Bronchial epithelial cell (primary cell): ENCODE results near the gene CAMP. TPM values are rescaled to one million over a fixed set of nuclear protein-coding genes. Genes with fewer than 3 reads are reported as not detected.

Experiments used
- DNase-seq: peaks from one replicate; pipeline ENCODE4 v3.0.0-alpha.2; 2010; ENCODE audit warnings: low read depth
- FAIRE-seq: peaks from 2 replicates; lab custom pipeline; 2011; peaks lifted over from hg19 to GRCh38; lab: Jason Lieb, UNC
- H3K27me3 ChIP-seq: 2 replicates; pipeline ENCODE4 v1.5.1; 2011; ENCODE audit warnings: low read length; ENCODE audit not compliant: control insufficient read depth, insufficient read depth
- H3K36me3 ChIP-seq: 2 replicates; pipeline ENCODE4 v1.5.1; 2011; ENCODE audit warnings: low read length; ENCODE audit not compliant: control insufficient read depth, insufficient read depth
- H3K4me3 ChIP-seq: 2 replicates; pipeline ENCODE4 v1.5.1; 2011; ENCODE audit warnings: mild to moderate bottlenecking, low read depth, low read length, control low read depth
- total RNA-seq: library from RNA; depleted of rRNA; stranded (reverse); fragments of >200 nt; gene quantifications from 2 replicates; pipeline ENCODE4 v1.2.1, GENCODE V29; 2014
- TF ChIP-seq, protein P1 (sequence below): IDR thresholded peaks from 2 replicates; pipeline ENCODE4 v1.5.1; 2011; ENCODE audit warnings: mild to moderate bottlenecking, moderate library complexity, low read length, control low read depth, inconsistent platforms; ENCODE audit not compliant: insufficient read depth, severe bottlenecking

The CAMP gene
- total RNA-seq, 1 donor from 2014 or later: 11.3 TPM

GRCh38 chr3:48185129-48185528 is 38.2 kb upstream of the CAMP start:
- DNase-seq (no peak), FAIRE-seq (no peak)
- TF ChIP-seq, protein P1, sequence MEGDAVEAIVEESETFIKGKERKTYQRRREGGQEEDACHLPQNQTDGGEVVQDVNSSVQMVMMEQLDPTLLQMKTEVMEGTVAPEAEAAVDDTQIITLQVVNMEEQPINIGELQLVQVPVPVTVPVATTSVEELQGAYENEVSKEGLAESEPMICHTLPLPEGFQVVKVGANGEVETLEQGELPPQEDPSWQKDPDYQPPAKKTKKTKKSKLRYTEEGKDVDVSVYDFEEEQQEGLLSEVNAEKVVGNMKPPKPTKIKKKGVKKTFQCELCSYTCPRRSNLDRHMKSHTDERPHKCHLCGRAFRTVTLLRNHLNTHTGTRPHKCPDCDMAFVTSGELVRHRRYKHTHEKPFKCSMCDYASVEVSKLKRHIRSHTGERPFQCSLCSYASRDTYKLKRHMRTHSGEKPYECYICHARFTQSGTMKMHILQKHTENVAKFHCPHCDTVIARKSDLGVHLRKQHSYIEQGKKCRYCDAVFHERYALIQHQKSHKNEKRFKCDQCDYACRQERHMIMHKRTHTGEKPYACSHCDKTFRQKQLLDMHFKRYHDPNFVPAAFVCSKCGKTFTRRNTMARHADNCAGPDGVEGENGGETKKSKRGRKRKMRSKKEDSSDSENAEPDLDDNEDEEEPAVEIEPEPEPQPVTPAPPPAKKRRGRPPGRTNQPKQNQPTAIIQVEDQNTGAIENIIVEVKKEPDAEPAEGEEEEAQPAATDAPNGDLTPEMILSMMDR: no peak
- H3K27me3 ChIP-seq: no peaks in the 10 kb centered on the region
- no peak overlapping the region for H3K4me3 ChIP-seq
- peaks cover 1% of the 10 kb centered on the region for H3K36me3 ChIP-seq

- Histone ChIP-seq H3K36me3 (peaks cover 1% of the 10 kb centered on the region), H3K4me3 (peak overlapping the region; percentile 88), H3K27me3 (no peaks in the 10 kb centered on the region)
- TF ChIP-seq, protein P1: no peak
- no peak for FAIRE-seq
- DNase-seq: peak; percentile 5
Measured at GRCh38 chr3:48186631-48187300, 36.5 kb upstream of the CAMP start.

GRCh38 chr3:48187301-48187578 is 36.1 kb upstream of the CAMP start:
- peak; percentile 10 for DNase-seq
- no peak for FAIRE-seq
- Histone ChIP-seq H3K27me3 (no peaks in the 10 kb centered on the region), H3K36me3 (peaks cover 1% of the 10 kb centered on the region), H3K4me3 (peak overlapping the region; percentile 88)
- TF ChIP-seq, protein P1: no peak

DNA sequence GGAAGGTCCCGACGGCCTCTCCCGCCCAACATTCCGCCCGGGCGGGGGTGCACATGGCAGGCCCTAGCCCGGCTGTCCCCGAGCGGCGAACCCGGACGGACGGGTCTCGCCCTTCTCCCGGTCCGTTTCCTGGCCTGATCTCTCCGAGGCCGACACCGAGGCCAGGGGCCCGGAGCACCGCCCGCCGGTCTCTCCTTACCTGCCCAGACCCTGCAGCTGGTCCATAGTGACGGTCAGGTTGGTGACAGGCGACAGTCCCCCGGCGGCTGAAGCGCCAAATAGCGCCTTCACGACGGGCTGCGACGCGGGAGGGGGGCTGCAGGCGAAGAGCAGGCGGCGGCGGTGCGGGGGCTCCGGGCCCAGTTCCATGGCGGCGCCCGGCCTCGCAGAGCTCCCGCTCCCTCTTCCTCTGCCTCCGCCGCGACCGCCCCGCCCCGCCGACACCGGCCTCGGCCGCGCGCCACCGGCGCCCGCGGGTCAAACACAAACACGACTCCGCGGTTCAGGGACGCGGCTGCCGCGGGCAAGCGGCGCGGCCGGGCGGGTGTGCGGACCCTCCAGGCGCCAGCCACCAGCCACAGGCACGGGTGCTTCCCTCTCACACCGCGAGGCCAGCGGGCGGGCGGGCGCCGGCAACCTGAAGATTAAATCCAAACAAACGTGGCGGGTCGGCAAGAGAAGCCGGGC is 35.6 kb upstream of the CAMP start:
- DNase-seq (no peak), FAIRE-seq (no peak)
- H3K36me3 ChIP-seq: peaks cover 1% of the 10 kb centered on the region
- peak overlapping the region; percentile 88 for H3K4me3 ChIP-seq
- TF ChIP-seq, protein P1: no peak
- H3K27me3 ChIP-seq: no peaks in the 10 kb centered on the region

DNA sequence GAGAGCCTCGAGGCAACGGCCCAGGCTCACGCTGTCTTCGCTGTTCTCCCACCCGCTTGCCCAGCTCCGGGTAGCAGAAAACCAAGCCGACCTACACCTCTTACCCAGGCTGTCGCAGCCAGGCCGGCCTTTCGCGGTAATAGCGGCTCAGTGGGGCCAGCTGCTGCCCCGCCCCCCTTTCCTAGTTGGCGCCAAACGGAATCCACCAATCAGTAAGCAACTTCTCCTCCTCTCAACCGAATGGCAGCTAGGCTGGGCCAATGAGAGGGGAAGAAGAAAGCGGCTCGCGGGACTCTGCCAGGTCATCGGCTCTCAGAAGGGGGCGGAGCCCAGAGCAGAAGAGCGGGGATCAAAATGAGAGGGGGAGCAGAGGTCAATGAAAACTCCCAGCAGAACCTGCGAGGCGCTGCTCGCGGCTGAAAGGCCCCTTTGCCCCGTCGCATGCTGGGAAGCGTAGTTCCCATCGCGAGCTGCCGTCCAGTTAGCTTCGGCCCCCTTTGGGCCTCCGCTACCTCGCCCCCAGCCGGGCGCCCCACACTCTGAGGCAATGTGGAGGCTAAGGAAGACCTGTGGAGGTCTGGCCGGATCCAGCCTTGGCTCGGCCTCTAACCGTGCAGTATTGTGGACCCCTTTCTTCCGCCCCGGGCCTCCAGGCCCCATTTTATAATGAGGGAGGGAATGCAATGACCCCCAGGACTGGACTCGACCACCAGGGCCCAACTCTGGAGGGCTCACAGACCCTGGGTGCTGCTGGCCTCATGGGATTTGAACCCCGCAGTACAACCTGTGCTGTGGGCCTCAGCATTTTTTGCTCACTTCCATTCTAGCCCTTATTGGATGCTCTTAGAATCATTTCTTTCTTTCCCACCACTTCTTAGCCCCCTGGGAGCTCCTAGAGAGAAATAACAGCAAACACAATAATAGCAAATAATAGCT is 34.8 kb upstream of the CAMP start, which contains the start of gene CDC25A:
CDC25A (minus strand) TSS at position 152 of the 936 bp plus-strand sequence. CDS start 470 bp downstream, outside the sequence.
- no peaks in the 10 kb centered on the region for H3K27me3 ChIP-seq
- peak within 1 kb of the TSS; percentile 88 for H3K4me3 ChIP-seq
- no peak for FAIRE-seq
- no peaks in the 10 kb centered on the region for H3K36me3 ChIP-seq
- peak; percentile 95 for DNase-seq
- TF ChIP-seq, protein P1: no peak
